Type B pancreatic cell (in vitro differentiated cells): Measurements from ENCODE around the gene GRIK4. TPM values are rescaled to one million over a fixed set of nuclear protein-coding genes. Genes with fewer than 3 reads are reported as not detected.

Source experiments
- DNase-seq: peaks from one replicate; pipeline ENCODE4 v3.0.0; 2021; ENCODE audit warnings: mixed read lengths; ENCODE audit not compliant: unreplicated experiment; ENCODE audit errors: extremely low spot score
- H3K27ac Mint-ChIP-seq: 2 replicates; pipeline ENCODE4 v1.8.0; 2021; ENCODE audit warnings: mild to moderate bottlenecking, mixed read lengths
- H3K27me3 Mint-ChIP-seq: 2 replicates; pipeline ENCODE4 v1.8.0; 2021; ENCODE audit warnings: mixed read lengths
- H3K36me3 Mint-ChIP-seq: 2 replicates; pipeline ENCODE4 v1.8.0; 2021; ENCODE audit warnings: mixed read lengths
- H3K4me1 Mint-ChIP-seq: one replicate; pipeline ENCODE4 v1.8.0; 2021; ENCODE audit warnings: mixed read lengths; ENCODE audit not compliant: unreplicated experiment
- H3K4me3 Mint-ChIP-seq: 2 replicates; pipeline ENCODE4 v1.8.0; 2021; ENCODE audit warnings: mild to moderate bottlenecking, mixed read lengths
- H3K9me3 Mint-ChIP-seq: 2 replicates; pipeline ENCODE4 v1.8.0; 2021; ENCODE audit warnings: mixed read lengths
- total RNA-seq: library from RNA; stranded (reverse); gene quantifications from 2 replicates; pipeline ENCODE4 v1.2.1, GENCODE V29; 2021; ENCODE audit warnings: low replicate concordance
- TF ChIP-seq, protein P1 (sequence below): fragments of 200-600 bp; sonication (generic); conservative IDR thresholded peaks from 2 replicates; pipeline ENCODE4 v1.5.0; 2021; ENCODE audit warnings: antibody characterized with exemption, mild to moderate bottlenecking

GRIK4 gene
- total RNA-seq, 1 donor from 2014 or later, result 0.72 TPM

DNA sequence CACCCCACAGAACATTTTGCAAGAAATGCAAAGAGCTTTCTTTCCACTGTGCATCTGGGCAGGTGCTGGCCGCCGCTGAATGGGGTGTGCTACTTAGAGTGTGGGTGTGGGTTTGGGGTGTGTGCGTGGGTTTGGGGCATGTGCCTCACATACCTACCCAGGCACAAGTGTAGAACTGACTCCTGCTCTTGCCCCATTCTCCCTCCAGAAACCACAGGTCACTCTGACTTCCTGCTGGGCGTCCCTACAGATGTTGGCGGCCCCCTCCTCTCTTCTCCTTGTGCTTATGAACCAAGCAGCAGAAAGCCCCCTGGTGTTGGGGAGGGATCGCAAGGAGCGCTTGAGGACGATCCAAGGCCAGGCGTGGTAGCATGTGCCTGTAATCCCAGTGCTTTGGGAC is 63.9 kb downstream of the GRIK4 start:
- Mint-ChIP-seq H3K9me3 (no peaks in the 10 kb centered on the region), H3K4me1 (no peaks in the 10 kb centered on the region), H3K27me3 (peaks cover 71% of the 10 kb centered on the region), H3K4me3 (no peak overlapping the region), H3K36me3 (no peaks in the 10 kb centered on the region), H3K27ac (no peak overlapping the region)
- DNase-seq, result no peak
- TF ChIP-seq, protein P1, sequence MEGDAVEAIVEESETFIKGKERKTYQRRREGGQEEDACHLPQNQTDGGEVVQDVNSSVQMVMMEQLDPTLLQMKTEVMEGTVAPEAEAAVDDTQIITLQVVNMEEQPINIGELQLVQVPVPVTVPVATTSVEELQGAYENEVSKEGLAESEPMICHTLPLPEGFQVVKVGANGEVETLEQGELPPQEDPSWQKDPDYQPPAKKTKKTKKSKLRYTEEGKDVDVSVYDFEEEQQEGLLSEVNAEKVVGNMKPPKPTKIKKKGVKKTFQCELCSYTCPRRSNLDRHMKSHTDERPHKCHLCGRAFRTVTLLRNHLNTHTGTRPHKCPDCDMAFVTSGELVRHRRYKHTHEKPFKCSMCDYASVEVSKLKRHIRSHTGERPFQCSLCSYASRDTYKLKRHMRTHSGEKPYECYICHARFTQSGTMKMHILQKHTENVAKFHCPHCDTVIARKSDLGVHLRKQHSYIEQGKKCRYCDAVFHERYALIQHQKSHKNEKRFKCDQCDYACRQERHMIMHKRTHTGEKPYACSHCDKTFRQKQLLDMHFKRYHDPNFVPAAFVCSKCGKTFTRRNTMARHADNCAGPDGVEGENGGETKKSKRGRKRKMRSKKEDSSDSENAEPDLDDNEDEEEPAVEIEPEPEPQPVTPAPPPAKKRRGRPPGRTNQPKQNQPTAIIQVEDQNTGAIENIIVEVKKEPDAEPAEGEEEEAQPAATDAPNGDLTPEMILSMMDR, result no peak

DNA sequence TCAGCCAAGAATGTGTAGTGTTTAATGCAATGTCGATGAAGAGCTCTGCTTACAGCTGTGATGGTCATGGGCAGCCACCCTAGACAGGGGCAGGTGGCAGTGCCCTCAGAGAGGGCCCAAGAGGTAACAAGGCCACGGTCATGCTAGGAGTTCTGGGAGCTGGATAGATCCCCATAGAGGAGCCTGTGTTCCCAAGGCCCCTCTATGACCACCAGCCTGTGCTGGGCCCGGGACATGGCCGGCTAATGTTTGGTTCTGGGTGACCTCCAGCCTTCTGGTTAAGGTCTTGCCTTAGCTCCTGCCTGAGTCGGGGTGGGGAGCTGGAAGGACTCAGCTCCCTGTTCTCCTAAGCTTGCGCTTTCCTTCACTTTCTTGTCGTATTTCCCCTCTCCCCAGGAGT is 65.1 kb downstream of the GRIK4 start:
- Mint-ChIP-seq H3K4me1 (no peaks in the 10 kb centered on the region), H3K27me3 (peaks cover 71% of the 10 kb centered on the region), H3K4me3 (no peak overlapping the region), H3K27ac (no peak overlapping the region), H3K36me3 (no peaks in the 10 kb centered on the region), H3K9me3 (no peaks in the 10 kb centered on the region)
- TF ChIP-seq, protein P1, result no peak
- DNase-seq, result no peak

DNA sequence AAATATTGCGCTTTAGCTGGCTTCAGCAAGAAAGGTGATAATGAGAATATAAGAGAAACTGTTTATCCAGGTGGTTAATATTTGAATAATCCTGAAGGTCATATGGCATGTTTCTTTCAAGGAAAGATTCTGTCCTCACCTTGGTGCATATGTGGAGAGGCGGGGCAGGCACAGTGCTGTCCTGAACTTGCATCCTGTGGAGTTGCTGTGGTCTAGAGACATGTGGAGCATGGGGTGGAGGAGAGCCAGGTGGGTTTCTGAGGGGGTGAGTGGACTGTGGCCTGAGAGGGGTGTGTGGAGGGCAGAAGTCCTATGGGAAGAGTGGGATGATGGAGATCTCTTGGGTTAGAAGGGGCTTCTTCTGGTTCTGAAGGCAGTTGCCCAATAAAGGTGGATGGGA is 65.5 kb downstream of the GRIK4 start:
- Mint-ChIP-seq H3K9me3 (no peaks in the 10 kb centered on the region), H3K4me1 (no peaks in the 10 kb centered on the region), H3K4me3 (no peak overlapping the region), H3K36me3 (no peaks in the 10 kb centered on the region), H3K27ac (no peak overlapping the region), H3K27me3 (peaks cover 67% of the 10 kb centered on the region)
- no peak for DNase-seq
- TF ChIP-seq, protein P1, result no peak

DNA sequence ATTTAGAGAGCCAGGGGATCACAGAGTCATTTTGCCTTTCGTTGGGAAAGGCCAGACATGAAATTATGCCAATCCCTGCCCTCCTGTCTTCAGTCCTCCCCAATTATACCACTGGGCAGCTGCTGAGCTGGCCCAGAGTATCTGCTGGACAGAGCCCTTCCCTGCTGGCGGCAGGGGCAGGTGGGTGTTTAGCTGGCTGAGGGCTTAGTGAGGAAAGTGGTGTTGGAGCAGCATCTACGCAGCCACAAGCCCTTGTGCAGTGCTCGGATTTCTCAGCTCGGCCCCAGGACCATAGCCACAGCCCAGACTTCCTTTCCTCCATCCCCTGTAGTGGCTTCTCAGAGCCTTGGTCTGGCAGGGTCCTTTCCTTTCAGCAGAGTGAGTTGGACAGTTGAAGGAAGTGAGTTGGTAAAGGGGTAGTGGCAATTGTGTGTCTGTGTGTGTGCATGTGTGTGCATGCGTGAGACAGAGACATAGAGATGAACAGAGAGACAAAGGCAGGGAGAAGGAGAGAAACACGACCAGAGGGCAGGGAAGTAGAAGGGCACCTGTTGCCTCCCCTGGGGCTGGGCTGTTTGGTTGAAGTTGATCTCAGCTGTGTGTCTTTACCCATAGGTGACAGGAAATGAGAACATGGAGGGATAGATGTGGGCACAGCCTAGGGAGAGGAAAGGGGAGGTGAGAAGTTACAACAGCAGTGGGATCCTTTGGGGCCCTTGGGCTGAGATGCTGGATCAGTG is 66.2 kb downstream of the GRIK4 start:
- Mint-ChIP-seq H3K27ac (no peak overlapping the region), H3K27me3 (peaks cover 59% of the 10 kb centered on the region), H3K36me3 (no peaks in the 10 kb centered on the region), H3K4me1 (no peaks in the 10 kb centered on the region), H3K4me3 (no peak overlapping the region), H3K9me3 (no peaks in the 10 kb centered on the region)
- DNase-seq, result no peak
- TF ChIP-seq, protein P1, result no peak

DNA sequence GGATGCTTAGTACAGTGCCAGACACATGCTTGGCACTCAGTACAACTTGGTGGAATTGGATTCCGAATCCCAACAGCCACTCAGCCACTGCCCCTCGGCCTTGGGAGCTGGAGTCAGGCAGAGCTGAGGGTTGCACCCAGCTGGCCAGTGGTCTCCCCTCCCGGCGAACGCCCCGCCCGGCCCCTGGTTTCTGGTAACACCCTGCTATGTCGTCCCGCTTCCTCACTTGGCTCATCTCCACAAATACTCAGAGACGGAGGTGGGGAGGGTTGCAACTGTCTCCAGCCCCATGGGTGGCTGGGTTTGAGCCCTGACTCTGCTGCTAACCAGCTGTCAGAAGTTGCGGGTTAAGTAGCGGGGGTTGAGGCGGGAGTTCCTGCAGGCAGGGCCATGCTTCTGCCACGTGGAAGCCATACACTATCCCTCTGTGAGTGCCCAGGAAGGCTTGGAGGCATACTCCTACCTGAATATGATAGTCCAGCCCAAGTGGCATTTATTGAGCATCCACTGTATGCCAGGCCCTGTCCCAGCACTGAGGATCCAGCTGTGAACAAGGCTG is 67.1 kb downstream of the GRIK4 start:
- H3K36me3 Mint-ChIP-seq, result no peaks in the 10 kb centered on the region

More for the DNA sequence above, 67.1 kb downstream of the GRIK4 start:
- Mint-ChIP-seq H3K9me3 (no peaks in the 10 kb centered on the region), H3K27me3 (peaks cover 54% of the 10 kb centered on the region), H3K4me1 (no peaks in the 10 kb centered on the region), H3K27ac (no peak overlapping the region), H3K4me3 (no peak overlapping the region)
- TF ChIP-seq, protein P1, result no peak
- DNase-seq, result no peak
